ENCODE measurements around the gene OR2C3.

DNA sequence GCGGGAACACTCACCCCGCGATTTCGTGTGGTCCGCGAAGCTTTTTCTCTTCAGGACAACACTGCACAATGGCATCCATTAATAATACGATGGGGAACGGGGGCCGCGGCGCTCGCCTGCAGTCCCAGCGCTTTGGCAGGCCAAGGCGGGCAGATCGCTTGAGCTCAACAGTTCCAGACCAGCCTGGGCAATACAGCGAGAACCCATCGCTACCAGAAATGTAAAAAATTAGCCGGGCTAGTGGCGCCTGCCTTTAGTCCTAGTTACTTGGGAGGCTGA is 17.7 kb downstream of the OR2C3 start:
- TF ChIP-seq POLR2A (IDR thresholded peaks at IDR 0.05; ENCODE audit: low read depth, low read length) (no peak), POLR2AphosphoS5 (IDR thresholded peaks at IDR 0.05; ENCODE audit: low read depth, low read length) (no peak), TAF1 (IDR thresholded peaks at IDR 0.05; ENCODE audit: low read depth, low read length) (no peak)

Measured in GM12891 (cell line).